Activated naive CD8-positive, alpha-beta T cell (primary cell): ENCODE results near the gene LHPP.

ENCODE experiments used
- H3K27ac Mint-ChIP-seq: one replicate; pipeline ENCODE4 v1.8.0; 2021; ENCODE audit warnings: mixed read lengths
- H3K27me3 Mint-ChIP-seq: one replicate; pipeline ENCODE4 v1.8.0; 2021; ENCODE audit warnings: mixed read lengths
- H3K36me3 Mint-ChIP-seq: one replicate; pipeline ENCODE4 v1.8.0; 2021; ENCODE audit warnings: mixed read lengths
- H3K4me1 Mint-ChIP-seq: one replicate; pipeline ENCODE4 v1.8.0; 2021; ENCODE audit warnings: low read depth, mixed read lengths
- H3K4me3 Mint-ChIP-seq: one replicate; pipeline ENCODE4 v1.8.0; 2021; ENCODE audit warnings: mild to moderate bottlenecking, mixed read lengths
- H3K9me3 Mint-ChIP-seq: one replicate; pipeline ENCODE4 v1.8.0; 2021; ENCODE audit warnings: low read depth, mixed read lengths

LHPP gene

GRCh38 chr10:124612611-124613498 lies 151.2 kb downstream of the LHPP start:
- no peaks in the 10 kb centered on the region for H3K9me3 Mint-ChIP-seq
- peak overlapping the region; percentile 72 for H3K27ac Mint-ChIP-seq
- no peak overlapping the region for H3K4me3 Mint-ChIP-seq
- H3K27me3 Mint-ChIP-seq = no peaks in the 10 kb centered on the region
- H3K4me1 Mint-ChIP-seq = peaks cover 31% of the 10 kb centered on the region
- H3K36me3 Mint-ChIP-seq = no peaks in the 10 kb centered on the region

GRCh38 chr10:124614003-124614659 lies 152.5 kb downstream of the LHPP start:
- Mint-ChIP-seq H3K4me1 (peaks cover 37% of the 10 kb centered on the region), H3K4me3 (no peak overlapping the region), H3K36me3 (no peaks in the 10 kb centered on the region), H3K27me3 (no peaks in the 10 kb centered on the region), H3K27ac (no peak overlapping the region), H3K9me3 (no peaks in the 10 kb centered on the region)

GRCh38 chr10:124615259-124615658 lies 153.6 kb downstream of the LHPP start:
- H3K36me3 Mint-ChIP-seq = no peaks in the 10 kb centered on the region
- H3K9me3 Mint-ChIP-seq = no peaks in the 10 kb centered on the region
- H3K4me3 Mint-ChIP-seq = no peak overlapping the region
- H3K27ac Mint-ChIP-seq = no peak overlapping the region
- peaks cover 43% of the 10 kb centered on the region for H3K4me1 Mint-ChIP-seq
- no peaks in the 10 kb centered on the region for H3K27me3 Mint-ChIP-seq

- Mint-ChIP-seq H3K4me3 (no peak overlapping the region), H3K27ac (no peak overlapping the region), H3K4me1 (peaks cover 41% of the 10 kb centered on the region), H3K9me3 (no peaks in the 10 kb centered on the region), H3K36me3 (no peaks in the 10 kb centered on the region), H3K27me3 (no peaks in the 10 kb centered on the region)
Observed at GRCh38 chr10:124616040-124616835, 154.6 kb downstream of the LHPP start.

- peaks cover 37% of the 10 kb centered on the region for H3K4me1 Mint-ChIP-seq
- no peaks in the 10 kb centered on the region for H3K27me3 Mint-ChIP-seq
- H3K27ac Mint-ChIP-seq = no peak overlapping the region
- H3K36me3 Mint-ChIP-seq = no peaks in the 10 kb centered on the region
- no peaks in the 10 kb centered on the region for H3K9me3 Mint-ChIP-seq
- H3K4me3 Mint-ChIP-seq = no peak overlapping the region
Observed at GRCh38 chr10:124616836-124617130, 155.2 kb downstream of the LHPP start.

GRCh38 chr10:124618470-124619073 lies 156.9 kb downstream of the LHPP start:
- Mint-ChIP-seq H3K4me3 (no peak overlapping the region), H3K36me3 (no peaks in the 10 kb centered on the region), H3K27ac (no peak overlapping the region), H3K4me1 (peaks cover 26% of the 10 kb centered on the region), H3K9me3 (no peaks in the 10 kb centered on the region), H3K27me3 (no peaks in the 10 kb centered on the region)

GRCh38 chr10:124619195-124619594 lies 157.6 kb downstream of the LHPP start:
- Mint-ChIP-seq H3K4me3 (no peak overlapping the region), H3K9me3 (no peaks in the 10 kb centered on the region), H3K27me3 (no peaks in the 10 kb centered on the region), H3K4me1 (peaks cover 22% of the 10 kb centered on the region), H3K36me3 (no peaks in the 10 kb centered on the region), H3K27ac (no peak overlapping the region)

GRCh38 chr10:124619802-124620490 lies 158.3 kb downstream of the LHPP start:
- H3K4me1 Mint-ChIP-seq = peaks cover 22% of the 10 kb centered on the region
- no peaks in the 10 kb centered on the region for H3K9me3 Mint-ChIP-seq
- H3K27ac Mint-ChIP-seq = no peak overlapping the region
- no peaks in the 10 kb centered on the region for H3K36me3 Mint-ChIP-seq
- no peak overlapping the region for H3K4me3 Mint-ChIP-seq
- H3K27me3 Mint-ChIP-seq = no peaks in the 10 kb centered on the region

- no peaks in the 10 kb centered on the region for H3K9me3 Mint-ChIP-seq
- no peaks in the 10 kb centered on the region for H3K27me3 Mint-ChIP-seq
- no peak overlapping the region for H3K4me3 Mint-ChIP-seq
- peaks cover 27% of the 10 kb centered on the region for H3K4me1 Mint-ChIP-seq
- H3K36me3 Mint-ChIP-seq = no peaks in the 10 kb centered on the region
- no peak overlapping the region for H3K27ac Mint-ChIP-seq
Observed at GRCh38 chr10:124621637-124622036, 160.0 kb downstream of the LHPP start.

GRCh38 chr10:124622158-124622557 lies 160.5 kb downstream of the LHPP start:
- no peak overlapping the region for H3K4me3 Mint-ChIP-seq
- H3K36me3 Mint-ChIP-seq = no peaks in the 10 kb centered on the region
- no peaks in the 10 kb centered on the region for H3K9me3 Mint-ChIP-seq
- H3K27ac Mint-ChIP-seq = no peak overlapping the region
- H3K4me1 Mint-ChIP-seq = peaks cover 30% of the 10 kb centered on the region
- H3K27me3 Mint-ChIP-seq = no peaks in the 10 kb centered on the region

GRCh38 chr10:124622866-124623536 lies 161.4 kb downstream of the LHPP start:
- Mint-ChIP-seq H3K27me3 (no peaks in the 10 kb centered on the region), H3K27ac (no peak overlapping the region), H3K9me3 (no peaks in the 10 kb centered on the region), H3K4me1 (peaks cover 35% of the 10 kb centered on the region), H3K36me3 (no peaks in the 10 kb centered on the region), H3K4me3 (no peak overlapping the region)

GRCh38 chr10:124624006-124624405 lies 162.4 kb downstream of the LHPP start:
- Mint-ChIP-seq H3K27ac (no peak overlapping the region), H3K4me1 (peaks cover 34% of the 10 kb centered on the region), H3K36me3 (no peaks in the 10 kb centered on the region), H3K4me3 (no peak overlapping the region), H3K9me3 (no peaks in the 10 kb centered on the region), H3K27me3 (no peaks in the 10 kb centered on the region)

- Mint-ChIP-seq H3K27ac (peak overlapping the region; percentile 61), H3K4me1 (peaks cover 34% of the 10 kb centered on the region), H3K27me3 (no peaks in the 10 kb centered on the region), H3K36me3 (no peaks in the 10 kb centered on the region), H3K4me3 (no peak overlapping the region), H3K9me3 (no peaks in the 10 kb centered on the region)
Observed at GRCh38 chr10:124624466-124624865, 162.8 kb downstream of the LHPP start.

GRCh38 chr10:124624895-124625294 lies 163.3 kb downstream of the LHPP start:
- peak overlapping the region; percentile 61 for H3K27ac Mint-ChIP-seq
- no peaks in the 10 kb centered on the region for H3K36me3 Mint-ChIP-seq
- H3K9me3 Mint-ChIP-seq = no peaks in the 10 kb centered on the region
- H3K27me3 Mint-ChIP-seq = no peaks in the 10 kb centered on the region
- peaks cover 33% of the 10 kb centered on the region for H3K4me1 Mint-ChIP-seq
- no peak overlapping the region for H3K4me3 Mint-ChIP-seq
